Smooth muscle cell (in vitro differentiated cells): ENCODE results near the gene AFDN. TPM values are rescaled to one million over a fixed set of nuclear protein-coding genes. Genes with fewer than 3 reads are reported as not detected.

Experiments used
- DNase-seq: peaks from one replicate; lab custom pipeline; 2025; ENCODE audit not compliant: unreplicated experiment; lab: John Stamatoyannopoulos, UW
- H2AFZ ChIP-seq: fragments of 200-600 bp; sonication (generic); 2 replicates; pipeline ENCODE4 v1.6.0; 2016; ENCODE audit warnings: antibody characterized with exemption, low read depth, mild to moderate bottlenecking
- H3F3A ChIP-seq: fragments of 200-600 bp; sonication (generic); 2 replicates; pipeline ENCODE4 v1.6.0; 2017; ENCODE audit warnings: antibody characterized with exemption, low read depth
- H3K27ac ChIP-seq: fragments of 200-600 bp; sonication (generic); 2 replicates; pipeline ENCODE4 v1.5.1; 2016; ENCODE audit warnings: low read depth, mild to moderate bottlenecking
- H3K27me3 ChIP-seq: fragments of 200-600 bp; sonication (generic); 2 replicates; pipeline ENCODE4 v1.6.1; 2016; ENCODE audit warnings: low read depth, mild to moderate bottlenecking
- H3K36me3 ChIP-seq: fragments of 200-600 bp; sonication (generic); 2 replicates; pipeline ENCODE4 v1.5.1; 2016; ENCODE audit warnings: low read depth
- H3K4me1 ChIP-seq: fragments of 200-600 bp; sonication (generic); 2 replicates; pipeline ENCODE4 v1.5.1; 2016; ENCODE audit warnings: low read depth
- H3K4me2 ChIP-seq: fragments of 200-600 bp; sonication (generic); 2 replicates; pipeline ENCODE4 v1.6.0; 2016; ENCODE audit warnings: mild to moderate bottlenecking
- H3K4me3 ChIP-seq: fragments of 200-600 bp; sonication (generic); 2 replicates; pipeline ENCODE4 v1.5.1; 2016; ENCODE audit warnings: mild to moderate bottlenecking
- H3K79me2 ChIP-seq: fragments of 200-600 bp; sonication (generic); 2 replicates; pipeline ENCODE4 v1.6.0; 2016; ENCODE audit warnings: low read depth, mild to moderate bottlenecking
- H3K9ac ChIP-seq: fragments of 200-600 bp; sonication (generic); 2 replicates; pipeline ENCODE4 v1.6.0; 2016; ENCODE audit warnings: low read depth
- H3K9me3 ChIP-seq: fragments of 200-600 bp; sonication (generic); replicated peaks from 2 replicates; pipeline ENCODE4 v1.5.1; 2016; ENCODE audit warnings: low read depth
- H4K20me1 ChIP-seq: fragments of 200-600 bp; sonication (generic); 2 replicates; pipeline ENCODE4 v1.6.0; 2016; ENCODE audit warnings: low read depth
- WGBS: methylation state at CpG from one replicate; pipeline ENCODE4 v1.1.7; 2016; ENCODE audit warnings: low lambda C conversion rate; 5-methylcytosine and 5-hydroxymethylcytosine counted together
- polyA plus RNA-seq: library from polyadenylated mRNA; unstranded; fragments of >200 nt; fragmentation: Nextera tagmentation; extraction: Ambion mirVana; gene quantifications from 2 replicates; pipeline ENCODE4 v1.2.1, GENCODE V29; 2016
- total RNA-seq: library from RNA; depleted of rRNA; stranded (reverse); fragments of >200 nt; gene quantifications from 2 replicates; pipeline ENCODE4 v1.2.3, GENCODE V29; 2014
- TF ChIP-seq, protein P1 (sequence below): fragments of 200-600 bp; sonication (generic); IDR thresholded peaks from 2 replicates; pipeline ENCODE4 v1.5.1; 2017; ENCODE audit warnings: borderline replicate concordance, mild to moderate bottlenecking, antibody characterized with exemption; ENCODE audit not compliant: insufficient read depth, poor library complexity, severe bottlenecking

AFDN gene
- total and polyA plus RNA-seq, 2 experiments from 2014 or later: 52.3 to 98.8 TPM

GRCh38 chr6:167847936-167848335, 21.2 kb downstream of the AFDN start:
- no peak overlapping the region for H3K4me3 ChIP-seq
- no peak overlapping the region for H2AFZ ChIP-seq
- H3K4me2 ChIP-seq: peak overlapping the region; percentile 66
- H3K27me3 ChIP-seq: no peaks in the 10 kb centered on the region
- TF ChIP-seq, protein P1, sequence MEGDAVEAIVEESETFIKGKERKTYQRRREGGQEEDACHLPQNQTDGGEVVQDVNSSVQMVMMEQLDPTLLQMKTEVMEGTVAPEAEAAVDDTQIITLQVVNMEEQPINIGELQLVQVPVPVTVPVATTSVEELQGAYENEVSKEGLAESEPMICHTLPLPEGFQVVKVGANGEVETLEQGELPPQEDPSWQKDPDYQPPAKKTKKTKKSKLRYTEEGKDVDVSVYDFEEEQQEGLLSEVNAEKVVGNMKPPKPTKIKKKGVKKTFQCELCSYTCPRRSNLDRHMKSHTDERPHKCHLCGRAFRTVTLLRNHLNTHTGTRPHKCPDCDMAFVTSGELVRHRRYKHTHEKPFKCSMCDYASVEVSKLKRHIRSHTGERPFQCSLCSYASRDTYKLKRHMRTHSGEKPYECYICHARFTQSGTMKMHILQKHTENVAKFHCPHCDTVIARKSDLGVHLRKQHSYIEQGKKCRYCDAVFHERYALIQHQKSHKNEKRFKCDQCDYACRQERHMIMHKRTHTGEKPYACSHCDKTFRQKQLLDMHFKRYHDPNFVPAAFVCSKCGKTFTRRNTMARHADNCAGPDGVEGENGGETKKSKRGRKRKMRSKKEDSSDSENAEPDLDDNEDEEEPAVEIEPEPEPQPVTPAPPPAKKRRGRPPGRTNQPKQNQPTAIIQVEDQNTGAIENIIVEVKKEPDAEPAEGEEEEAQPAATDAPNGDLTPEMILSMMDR: no peak
- 96% methylated on average over 1 of the region's 1 CpG for WGBS
- peaks cover 30% of the 10 kb centered on the region for H4K20me1 ChIP-seq
- H3K9me3 ChIP-seq: no peaks in the 10 kb centered on the region
- H3K27ac ChIP-seq: peak overlapping the region; percentile 39
- no peaks in the 10 kb centered on the region for H3K36me3 ChIP-seq
- DNase-seq: no peak
- peaks cover 100% of the 10 kb centered on the region for H3K79me2 ChIP-seq
- H3K9ac ChIP-seq: no peak overlapping the region
- H3F3A ChIP-seq: peaks cover 4% of the 10 kb centered on the region
- H3K4me1 ChIP-seq: peaks cover 62% of the 10 kb centered on the region

- no peak overlapping the region for H3K4me3 ChIP-seq
- peaks cover 62% of the 10 kb centered on the region for H3K4me1 ChIP-seq
- no peaks in the 10 kb centered on the region for H3K36me3 ChIP-seq
- peak overlapping the region; percentile 86 for H3K27ac ChIP-seq
- H3F3A ChIP-seq: peaks cover 4% of the 10 kb centered on the region
- no peak for DNase-seq
- H3K9ac ChIP-seq: no peak overlapping the region
- peaks cover 100% of the 10 kb centered on the region for H3K79me2 ChIP-seq
- peaks cover 21% of the 10 kb centered on the region for H4K20me1 ChIP-seq
- WGBS: 88% methylated on average over 4 of the region's 4 CpGs
- no peaks in the 10 kb centered on the region for H3K27me3 ChIP-seq
- TF ChIP-seq, protein P1: no peak
- no peaks in the 10 kb centered on the region for H3K9me3 ChIP-seq
- H3K4me2 ChIP-seq: no peak overlapping the region
- H2AFZ ChIP-seq: no peak overlapping the region
Observed at GRCh38 chr6:167848783-167849182, 22.1 kb downstream of the AFDN start.

DNA sequence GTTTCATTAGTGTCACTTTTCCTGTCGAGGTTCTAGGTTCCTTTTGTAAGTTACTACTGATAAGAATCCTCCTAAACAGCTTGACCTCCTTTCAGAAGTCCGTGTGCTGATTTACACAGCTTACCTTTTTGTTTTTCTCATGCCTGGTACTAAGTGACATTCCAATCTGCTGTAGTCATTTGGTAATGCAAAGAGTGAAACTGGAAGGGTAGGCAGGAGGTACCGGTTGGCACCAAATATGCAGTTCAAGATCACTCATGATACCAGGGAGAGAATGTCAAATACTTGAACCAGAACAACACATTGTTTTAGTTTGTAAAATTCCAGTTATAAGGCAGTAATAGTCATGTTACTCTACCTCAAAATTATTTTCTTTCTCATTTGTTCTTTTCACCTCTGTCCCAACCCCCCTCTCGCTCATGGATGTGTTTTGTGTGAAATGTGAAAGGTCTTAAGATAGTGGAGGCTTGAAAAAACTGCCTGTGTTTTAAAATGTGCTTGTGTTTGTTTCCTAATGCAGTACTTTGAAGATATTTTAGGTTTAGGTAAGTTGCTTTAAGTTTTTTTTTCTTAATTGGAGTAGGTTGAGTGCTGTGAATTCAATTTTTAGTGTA, 23.2 kb downstream of the AFDN start:
- Histone ChIP-seq H3K4me2 (peak overlapping the region; percentile 76), H2AFZ (no peak overlapping the region), H3K79me2 (peaks cover 100% of the 10 kb centered on the region), H3K4me1 (peaks cover 72% of the 10 kb centered on the region), H3K27me3 (no peaks in the 10 kb centered on the region), H3K9me3 (no peaks in the 10 kb centered on the region), H3F3A (peaks cover 11% of the 10 kb centered on the region), H3K9ac (peak overlapping the region; percentile 60), H3K4me3 (peak overlapping the region; percentile 25), H4K20me1 (peaks cover 14% of the 10 kb centered on the region), H3K36me3 (no peaks in the 10 kb centered on the region), H3K27ac (peak overlapping the region; percentile 86)
- TF ChIP-seq, protein P1: no peak
- 11% methylated on average over 4 of the region's 4 CpGs for WGBS
- no peak for DNase-seq

DNA sequence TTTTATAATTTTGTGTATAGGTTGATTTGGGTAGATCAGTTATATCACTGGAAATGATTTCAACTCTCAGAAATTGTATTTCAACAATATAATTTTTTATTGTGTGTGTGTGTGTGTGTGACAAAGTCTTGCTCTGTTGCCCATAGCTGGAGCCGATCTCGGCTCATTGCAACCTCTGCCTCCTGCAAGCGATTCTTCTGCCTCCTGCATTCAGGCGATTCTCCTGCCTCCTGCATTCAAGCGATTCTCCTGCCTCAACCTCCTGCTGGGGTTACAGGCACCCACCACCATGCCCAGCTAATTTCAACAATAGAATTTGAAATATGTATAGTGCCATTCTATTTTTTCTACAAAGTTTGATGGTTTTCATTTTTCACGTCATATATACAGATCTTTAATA, 24.1 kb downstream of the AFDN start:
- Histone ChIP-seq H3K4me2 (peak overlapping the region; percentile 76), H3K79me2 (peaks cover 98% of the 10 kb centered on the region), H3K27ac (peak overlapping the region; percentile 86), H3K4me1 (peaks cover 71% of the 10 kb centered on the region), H3K9ac (peak overlapping the region; percentile 1), H3F3A (peaks cover 17% of the 10 kb centered on the region), H3K9me3 (no peaks in the 10 kb centered on the region), H3K27me3 (no peaks in the 10 kb centered on the region), H2AFZ (no peak overlapping the region), H4K20me1 (peaks cover 14% of the 10 kb centered on the region), H3K36me3 (no peaks in the 10 kb centered on the region), H3K4me3 (peak overlapping the region; percentile 25)
- WGBS: 54% methylated on average over 6 of the region's 6 CpGs
- TF ChIP-seq, protein P1: no peak
- DNase-seq: no peak
